Activated CD8-positive, alpha-beta memory T cell treated with anti-CD3 and anti-CD28 coated beads, Interleukin-2, amount 50 U/mL, for 1 hour (primary cell): ENCODE measurements around the gene ANKDD1A.

Experiments used
- DNase-seq: peaks from one replicate; pipeline ENCODE4 v3.0.0-alpha.2; 2020; ENCODE audit errors: extremely low read depth

ANKDD1A gene

DNA sequence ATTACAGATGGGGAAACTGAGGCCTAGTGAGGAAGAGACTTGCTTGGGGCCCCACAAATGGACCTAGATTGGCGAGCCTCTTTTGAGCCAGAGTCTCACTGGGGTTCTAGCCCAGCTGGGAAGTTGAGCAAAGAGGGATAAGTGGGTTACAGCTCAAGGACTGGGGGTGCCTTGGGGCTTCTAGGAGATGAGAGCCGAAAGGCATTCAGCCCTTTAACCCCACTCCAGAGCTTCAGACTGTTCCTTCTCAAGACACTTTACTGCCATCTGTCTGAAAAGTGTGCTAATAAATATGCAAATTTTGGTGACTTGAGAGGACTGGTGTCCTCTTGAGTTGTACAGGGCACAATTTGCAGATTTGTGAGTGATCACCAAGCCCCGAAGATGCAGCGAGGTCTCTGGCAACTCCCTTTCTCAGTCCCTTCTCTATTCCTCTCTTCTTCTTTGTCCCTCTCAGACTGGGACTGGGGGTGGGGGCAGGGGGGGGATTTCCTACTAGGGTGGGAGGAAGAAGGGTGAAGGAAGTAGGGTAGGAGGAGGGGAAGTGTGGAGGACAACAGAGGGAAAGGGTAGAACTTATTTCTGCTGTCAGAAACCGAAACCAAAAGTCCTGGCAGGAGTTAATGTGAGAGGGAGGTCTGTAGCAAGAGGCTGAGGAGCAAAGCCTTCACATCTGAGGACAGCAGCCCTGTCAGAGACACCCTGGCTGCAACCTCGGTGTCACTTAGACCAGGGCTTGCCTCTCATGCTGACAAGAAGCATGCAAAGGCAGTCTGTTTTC, 16.2 kb upstream of the ANKDD1A start:
- DNase-seq: no peak

GRCh38 chr15:64896371-64897069, 15.2 kb upstream of the ANKDD1A start:
- no peak for DNase-seq

GRCh38 chr15:64897345-64897985, 14.2 kb upstream of the ANKDD1A start:
- DNase-seq: no peak

- DNase-seq: no peak
These were observed 13.3 kb upstream of the ANKDD1A start for GRCh38 chr15:64898406-64898805.

DNA sequence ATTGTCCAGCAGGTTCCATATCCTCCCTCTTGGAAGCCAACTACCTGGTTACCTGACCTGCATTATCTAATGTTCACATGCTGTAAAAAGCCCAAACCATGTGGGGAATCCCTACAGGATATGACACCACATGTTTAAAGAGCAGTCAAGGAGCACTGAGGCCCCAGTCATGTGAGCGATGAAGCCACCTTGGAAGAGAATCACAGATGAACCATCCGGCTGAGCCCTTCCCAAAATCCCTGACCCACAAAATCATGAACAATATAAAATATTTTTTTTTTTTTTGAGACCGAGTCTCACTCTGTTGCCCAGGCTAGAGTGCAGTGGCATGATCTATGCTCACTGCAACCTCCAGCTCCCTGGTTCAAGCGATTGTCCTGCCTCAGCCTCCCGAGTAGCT, 10.6 kb upstream of the ANKDD1A start:
- DNase-seq: no peak

DNA sequence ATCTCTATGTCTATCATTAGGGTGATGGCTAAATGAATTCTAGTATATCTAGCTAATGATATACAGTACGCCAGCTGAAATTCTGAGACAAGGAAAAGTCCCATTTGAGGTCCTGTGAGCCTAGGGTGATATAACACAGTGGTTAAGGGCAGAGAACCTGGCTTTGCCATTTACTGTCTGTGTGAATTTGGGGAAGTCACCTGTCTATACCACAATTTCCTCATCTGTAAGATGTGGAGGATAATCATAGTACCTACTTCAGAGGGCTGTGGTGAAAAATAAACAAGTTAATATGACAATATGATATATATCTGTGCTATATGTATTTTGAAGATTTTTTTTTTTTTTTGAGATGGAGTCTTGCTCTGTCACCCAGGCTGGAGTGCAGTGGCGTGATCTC, 9.8 kb upstream of the ANKDD1A start:
- DNase-seq: no peak

DNA sequence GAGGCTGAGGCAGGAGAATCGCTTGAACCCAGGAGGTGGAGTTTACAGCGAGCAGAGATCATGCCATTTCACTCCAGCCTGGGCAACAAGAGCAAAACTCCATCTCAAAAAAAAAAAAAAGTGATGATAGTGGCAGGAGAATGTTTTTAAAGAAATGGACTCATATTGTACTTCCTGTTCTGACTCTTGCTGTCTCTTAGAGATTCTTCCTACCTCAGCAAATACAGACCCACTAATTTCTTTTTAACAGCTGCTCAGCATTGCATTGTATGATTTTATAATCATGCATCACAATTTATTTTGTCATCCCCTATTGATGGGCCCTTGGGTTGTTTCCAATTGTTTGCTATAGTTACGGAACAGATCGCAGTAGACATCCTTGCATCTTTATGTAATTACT, 8.8 kb upstream of the ANKDD1A start:
- DNase-seq: no peak

GRCh38 chr15:64903326-64903950, 8.3 kb upstream of the ANKDD1A start:
- DNase-seq: no peak

DNA sequence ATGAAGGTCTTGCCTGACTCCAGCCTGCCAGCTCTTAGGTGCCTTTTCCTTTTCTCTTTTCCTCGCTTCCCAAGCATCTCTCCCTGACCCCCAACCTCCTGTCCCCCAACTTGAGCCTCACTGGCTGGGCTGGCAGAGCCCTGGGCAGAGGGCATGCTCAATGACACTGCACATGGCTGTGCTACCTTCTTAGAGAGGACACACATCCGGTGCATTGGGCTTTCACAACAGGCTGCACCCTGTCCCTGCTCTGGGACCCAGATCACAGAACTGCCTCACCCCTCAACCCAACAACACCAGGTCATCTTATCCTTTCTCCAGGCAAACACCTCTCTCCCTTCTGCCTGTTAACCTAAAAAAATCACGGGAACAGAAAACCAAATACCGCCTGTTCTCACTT, 7.5 kb upstream of the ANKDD1A start:
- DNase-seq: no peak

DNA sequence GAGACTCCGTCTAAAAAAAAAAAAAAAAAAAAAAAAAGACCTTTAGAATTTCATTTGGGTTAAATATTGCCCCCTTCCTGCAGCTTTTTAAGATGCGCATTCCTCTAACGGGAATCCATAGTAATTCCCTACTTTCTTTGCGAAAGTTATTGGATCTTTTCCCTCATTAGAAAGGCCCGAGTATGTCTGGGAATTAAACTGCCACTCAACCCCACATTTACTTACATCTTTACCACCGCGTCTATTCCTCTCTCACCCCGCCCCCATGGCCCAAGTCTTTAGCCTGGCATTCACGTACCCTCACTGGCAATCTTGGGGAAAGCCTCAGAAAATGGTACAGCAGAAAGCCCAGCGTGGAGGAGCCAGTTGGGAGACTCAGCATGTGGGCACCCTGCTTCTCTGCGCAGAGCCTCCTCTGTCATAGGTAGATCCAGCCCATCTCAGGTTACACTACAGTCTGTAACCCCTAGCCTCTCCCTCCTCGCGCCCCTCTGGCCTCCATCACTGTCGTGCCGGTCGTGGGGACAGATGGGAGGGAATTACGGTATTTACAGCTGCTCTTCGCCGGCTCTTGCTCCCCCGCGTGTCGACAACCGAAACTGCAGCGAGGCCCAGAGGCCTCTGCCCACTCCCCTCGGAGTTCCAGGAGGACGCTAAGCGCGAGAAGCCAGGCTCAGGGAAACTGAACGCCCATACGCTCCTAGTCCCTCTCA, 6.4 kb upstream of the ANKDD1A start:
- no peak for DNase-seq

DNA sequence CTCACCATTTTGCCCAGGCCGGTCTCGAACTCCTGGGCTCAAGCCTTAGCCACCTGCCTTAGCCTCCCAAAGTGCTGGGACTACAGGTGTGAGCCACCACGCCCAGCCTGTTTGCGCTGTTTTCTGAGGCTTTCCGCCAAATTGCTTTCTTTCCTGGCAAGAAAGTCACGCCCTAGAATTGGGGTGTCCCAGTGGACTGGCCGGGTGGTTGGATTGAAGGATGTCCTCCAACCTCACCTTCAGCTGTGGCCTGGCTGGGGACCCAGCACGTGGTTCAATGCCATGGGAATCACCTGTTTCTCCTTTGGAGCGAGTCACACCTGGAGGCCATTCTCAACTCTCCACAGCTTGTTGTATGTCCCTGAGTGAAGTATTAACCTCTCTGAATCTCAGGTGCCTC, 5.8 kb upstream of the ANKDD1A start:
- no peak for DNase-seq

DNA sequence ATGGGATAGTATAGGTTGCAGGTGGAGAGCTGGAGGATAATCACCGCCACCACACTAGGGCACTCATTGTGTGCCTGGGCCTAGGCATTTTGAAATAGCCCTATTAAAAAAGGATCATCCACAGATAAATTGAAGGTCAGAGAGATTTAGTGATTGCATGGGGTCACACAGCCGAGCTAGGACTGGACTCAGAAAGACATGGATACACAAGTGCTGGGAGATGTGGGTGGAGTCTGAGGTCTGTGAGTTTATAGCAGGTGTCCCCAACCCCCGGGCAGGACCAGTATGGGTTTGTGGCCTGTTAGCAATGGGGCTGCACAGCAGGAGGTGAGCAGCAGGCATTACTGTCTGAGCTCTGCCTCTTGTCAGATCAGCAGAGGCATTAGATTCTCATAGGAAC, 5.3 kb upstream of the ANKDD1A start:
- no peak for DNase-seq

DNA sequence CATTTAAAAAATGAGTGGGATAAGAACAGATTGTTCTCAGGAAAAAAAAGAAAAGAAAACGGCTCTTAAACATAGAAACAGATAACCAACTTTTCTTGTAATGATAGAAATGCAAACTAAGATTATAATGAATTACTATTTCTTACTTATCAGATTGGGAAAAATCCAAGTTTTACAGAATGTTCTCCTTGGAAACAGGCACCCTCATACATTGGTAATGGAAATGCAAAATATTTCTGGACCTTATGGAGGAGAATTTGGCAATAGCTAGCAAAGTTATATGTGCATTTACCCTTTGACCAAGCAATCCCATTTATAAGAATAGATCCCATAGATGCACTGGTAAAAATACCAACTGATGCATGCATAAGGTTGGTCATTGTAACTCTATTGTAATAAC, 3.7 kb upstream of the ANKDD1A start:
- no peak for DNase-seq

DNA sequence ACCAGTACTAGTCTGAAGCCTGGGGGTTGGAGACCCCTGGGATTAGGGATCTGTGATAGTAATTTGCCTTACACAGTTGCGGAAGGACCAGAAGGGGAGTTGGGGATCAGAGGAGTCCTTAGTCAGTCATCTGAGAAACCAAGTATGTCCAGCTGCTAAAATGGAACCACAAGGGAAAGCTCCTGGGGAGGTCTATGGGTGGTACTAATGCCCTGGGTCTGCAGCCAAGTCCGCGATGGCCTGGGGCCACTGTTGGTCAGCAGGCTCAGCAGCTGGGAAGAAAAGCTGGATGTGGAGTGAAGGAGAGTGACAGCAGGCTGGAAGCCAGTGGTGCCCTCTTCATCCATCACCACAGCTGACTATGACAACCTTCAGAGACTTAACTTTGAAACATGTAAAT, 2.2 kb upstream of the ANKDD1A start:
- DNase-seq: no peak

DNA sequence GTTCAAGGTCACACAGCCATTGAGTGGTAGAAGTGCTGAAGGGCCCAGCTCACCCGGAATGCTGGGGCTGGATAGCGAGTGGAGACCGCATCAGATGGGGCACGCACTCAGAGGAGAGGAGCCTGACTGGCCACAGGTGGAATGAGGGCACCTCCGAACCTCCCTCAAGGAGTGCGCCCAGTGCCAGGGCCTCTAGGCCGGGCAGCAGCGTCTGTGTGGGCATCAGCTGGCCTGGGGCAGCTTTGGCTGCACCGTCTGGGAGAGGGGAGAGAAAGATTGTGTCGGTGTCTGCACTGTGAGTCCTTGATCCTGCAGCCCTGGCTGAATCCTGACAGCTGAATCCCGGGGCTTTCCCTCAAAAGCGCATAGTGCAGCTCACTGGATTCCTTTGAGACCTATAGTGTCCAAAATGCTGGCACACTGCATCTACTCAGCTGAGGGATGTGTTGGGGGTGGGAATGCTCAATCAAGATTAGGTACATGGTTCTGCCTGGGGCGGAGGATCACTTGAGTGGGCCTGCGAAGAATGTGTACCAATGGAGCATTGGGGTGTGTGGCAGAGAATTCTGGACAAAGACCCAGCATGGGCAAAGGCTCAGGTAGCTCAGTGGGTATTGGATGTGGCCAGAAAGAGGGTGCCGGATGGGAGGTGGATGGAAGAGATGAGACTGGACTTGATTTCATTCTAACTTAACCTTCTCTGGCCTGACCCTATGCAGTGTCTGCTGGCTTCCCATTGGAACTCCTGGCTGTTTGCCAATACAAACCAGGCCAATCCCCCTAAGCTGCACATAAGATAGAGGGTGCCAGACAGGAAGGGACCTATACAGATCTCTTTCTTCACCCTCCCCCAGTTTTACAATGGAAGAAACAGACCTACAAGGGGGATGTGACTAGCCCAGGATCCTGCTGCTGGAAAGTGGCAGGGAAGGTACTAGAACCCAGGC, 950 bp downstream of the ANKDD1A start:
- DNase-seq: no peak

DNA sequence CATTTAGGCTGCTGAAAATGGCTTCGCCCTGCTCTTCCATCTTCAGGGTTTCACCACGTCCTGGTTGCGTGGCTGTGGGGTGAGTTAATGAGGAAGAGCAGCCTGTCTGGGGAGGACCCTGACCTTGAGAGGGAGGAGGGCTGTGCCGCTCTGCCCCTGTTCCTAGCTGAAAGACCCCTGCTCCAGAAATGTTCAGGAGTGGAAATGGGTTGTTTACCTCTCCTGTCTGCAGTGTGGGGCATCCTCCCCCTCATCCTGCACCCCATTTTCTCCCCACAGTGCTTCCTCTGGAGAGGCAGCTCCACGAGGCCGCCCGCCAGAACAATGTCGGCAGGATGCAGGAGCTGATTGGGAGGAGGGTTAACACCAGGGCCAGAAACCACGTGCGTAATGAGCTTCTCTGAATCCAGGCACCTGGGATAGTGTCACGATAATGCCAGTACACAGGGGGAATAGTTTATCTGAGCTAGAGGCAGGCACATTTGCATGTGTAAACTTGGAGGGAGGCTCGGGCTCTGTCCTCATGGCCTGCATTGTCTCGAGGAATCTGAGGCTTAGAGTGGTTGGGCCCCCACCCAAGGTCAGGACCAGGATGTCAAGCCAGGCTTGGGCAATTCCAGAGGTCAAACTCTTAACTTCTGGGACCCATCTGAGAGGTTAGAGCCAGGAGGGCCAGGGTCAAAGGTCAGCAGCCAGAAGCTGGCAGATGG, 4.0 kb downstream of the ANKDD1A start:
- no peak for DNase-seq

DNA sequence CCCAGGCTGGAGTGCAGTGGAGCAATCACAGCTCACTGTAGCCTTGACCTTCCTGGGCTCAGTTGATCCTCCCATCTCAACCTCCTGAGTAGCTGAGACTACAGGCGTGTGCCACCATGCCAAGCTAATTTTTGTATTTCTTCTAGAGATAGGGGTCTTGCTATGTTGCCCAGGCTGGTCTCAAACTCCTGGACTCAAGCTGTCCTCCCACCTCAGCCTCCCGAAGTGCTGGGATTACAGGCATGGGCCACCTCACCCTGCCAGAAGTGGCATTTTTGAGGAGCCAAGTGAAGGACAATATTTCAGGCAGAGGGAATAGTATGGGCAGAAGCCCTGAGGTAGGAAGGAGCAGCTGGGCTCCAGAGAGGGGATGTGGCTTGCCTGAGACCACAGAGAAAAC, 4.7 kb downstream of the ANKDD1A start:
- DNase-seq: no peak

GRCh38 chr15:64917211-64917610, 5.5 kb downstream of the ANKDD1A start:
- DNase-seq: no peak

GRCh38 chr15:64919721-64920120, 8.0 kb downstream of the ANKDD1A start:
- DNase-seq: no peak

- no peak for DNase-seq
These were observed 10.0 kb downstream of the ANKDD1A start for GRCh38 chr15:64921711-64922110.
